ENCODE measurements around the gene RCC2.

- no peak for TF ChIP-seq CTCF (conservative IDR thresholded peaks at IDR 0.05; ENCODE audit: low read length)
- no peak for TF ChIP-seq EZH2phosphoT487 (IDR thresholded peaks at IDR 0.05; ENCODE audit: borderline replicate concordance, low read depth, low read length)
Measured at GRCh38 chr1:17463991-17464390, 24.5 kb upstream of the RCC2 start.

Data from OCI-LY7 (cell line).